Activated naive CD4-positive, alpha-beta T cell treated with anti-CD3 and anti-CD28 coated beads, Interleukin-2, amount 10 ng/mL, durations not matched to agents 7 days and 5 days (primary cell): ENCODE measurements around the gene MAPRE3.

Experiments
- CTCF ChIA-PET: fragments of 350-600 bp; sonication (Branson Sonifier 250); formaldehyde crosslinking; loops from one replicate; lab custom pipeline; 2021; ENCODE audit warnings: antibody characterized with exemption; lab: Charles Lee
- DNase-seq: peaks from one replicate; pipeline ENCODE4 v3.0.0-alpha.2; 2020
- H3K27ac Mint-ChIP-seq: one replicate; pipeline ENCODE4 v1.8.0; 2021; ENCODE audit warnings: mild to moderate bottlenecking, moderate library complexity, mixed read lengths
- H3K27me3 Mint-ChIP-seq: one replicate; pipeline ENCODE4 v1.8.0; 2021; ENCODE audit warnings: mild to moderate bottlenecking, mixed read lengths
- H3K36me3 Mint-ChIP-seq: one replicate; pipeline ENCODE4 v1.8.0; 2021; ENCODE audit warnings: mixed read lengths
- H3K4me1 Mint-ChIP-seq: one replicate; pipeline ENCODE4 v1.8.0; 2021; ENCODE audit warnings: mixed read lengths
- H3K4me3 Mint-ChIP-seq: one replicate; pipeline ENCODE4 v1.8.0; 2021; ENCODE audit warnings: mild to moderate bottlenecking, moderate library complexity, mixed read lengths
- H3K9me3 Mint-ChIP-seq: one replicate; pipeline ENCODE4 v1.8.0; 2021; ENCODE audit warnings: mixed read lengths

MAPRE3 gene

DNA sequence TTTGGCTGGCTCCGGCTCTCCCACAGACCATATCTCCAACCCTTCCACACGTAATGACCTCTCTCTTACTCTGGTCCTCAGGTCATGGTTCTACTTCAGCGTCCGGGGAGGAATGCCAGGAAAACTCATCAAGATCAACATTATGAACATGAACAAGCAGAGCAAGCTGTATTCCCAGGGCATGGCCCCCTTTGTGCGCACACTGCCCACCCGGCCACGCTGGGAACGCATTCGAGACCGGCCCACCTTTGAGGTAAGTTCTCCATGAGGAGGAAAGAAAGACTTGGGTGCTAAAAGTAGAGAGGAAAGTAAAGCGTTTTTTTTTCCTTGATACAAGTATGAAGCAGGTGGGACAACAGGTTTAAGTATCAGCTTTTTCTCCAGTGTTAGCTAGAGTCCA lies 82.9 kb downstream of the MAPRE3 start:
- DNase-seq: no peak
- CTCF ChIA-PET: no interaction called here
- H3K36me3 Mint-ChIP-seq: peaks cover 26% of the 10 kb centered on the region
- H3K27ac Mint-ChIP-seq: no peak overlapping the region
- peak overlapping the region; percentile 10 for H3K4me3 Mint-ChIP-seq
- peaks cover 26% of the 10 kb centered on the region for H3K4me1 Mint-ChIP-seq
- peaks cover 2% of the 10 kb centered on the region for H3K9me3 Mint-ChIP-seq
- H3K27me3 Mint-ChIP-seq: peaks cover 13% of the 10 kb centered on the region

DNA sequence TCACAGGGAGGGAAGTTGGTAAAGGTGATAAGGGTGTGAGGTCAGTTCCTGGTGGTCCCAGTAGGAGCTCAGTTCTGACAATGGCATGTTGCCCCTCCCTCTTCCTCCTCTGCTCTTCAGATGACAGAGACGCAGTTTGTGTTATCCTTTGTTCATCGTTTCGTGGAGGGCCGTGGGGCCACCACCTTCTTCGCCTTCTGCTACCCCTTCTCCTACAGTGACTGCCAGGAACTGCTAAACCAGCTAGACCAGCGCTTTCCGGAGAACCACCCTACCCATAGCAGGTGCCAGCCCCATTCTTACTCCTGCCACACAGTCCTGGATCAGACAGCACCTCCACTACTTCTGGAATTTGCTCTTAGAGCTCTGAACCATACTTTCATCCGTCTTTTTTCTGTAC lies 83.3 kb downstream of the MAPRE3 start:
- Mint-ChIP-seq H3K36me3 (peaks cover 26% of the 10 kb centered on the region), H3K4me3 (no peak overlapping the region), H3K4me1 (peaks cover 26% of the 10 kb centered on the region), H3K9me3 (peaks cover 2% of the 10 kb centered on the region), H3K27ac (peak overlapping the region; percentile 5), H3K27me3 (peaks cover 13% of the 10 kb centered on the region)
- CTCF ChIA-PET: no interaction called here
- DNase-seq: no peak

DNA sequence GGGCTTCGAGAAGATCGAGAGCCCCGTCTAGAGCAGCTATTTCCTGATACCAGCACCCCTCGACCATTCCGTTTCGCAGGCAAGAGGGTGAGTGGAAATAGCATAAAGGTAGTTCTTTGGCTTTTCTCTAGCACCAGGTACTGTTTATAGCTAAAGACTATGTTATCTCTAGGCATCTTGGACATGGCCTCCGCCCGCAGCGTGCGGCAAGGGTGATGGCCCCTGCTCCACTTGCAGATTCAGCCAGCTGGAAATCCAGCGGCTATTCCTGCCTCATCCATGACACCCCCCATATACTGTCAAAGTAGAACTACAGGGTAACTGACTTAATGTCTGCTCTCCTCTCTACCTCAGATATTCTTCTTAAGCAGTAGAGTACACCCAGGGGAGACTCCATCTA lies 84.3 kb downstream of the MAPRE3 start:
- Mint-ChIP-seq H3K36me3 (peaks cover 28% of the 10 kb centered on the region), H3K4me3 (no peak overlapping the region), H3K27ac (no peak overlapping the region), H3K27me3 (peaks cover 13% of the 10 kb centered on the region), H3K4me1 (peaks cover 19% of the 10 kb centered on the region), H3K9me3 (peaks cover 2% of the 10 kb centered on the region)
- DNase-seq: no peak
- CTCF ChIA-PET: no interaction called here

- H3K4me1 Mint-ChIP-seq: peaks cover 9% of the 10 kb centered on the region
- DNase-seq: no peak
- peaks cover 22% of the 10 kb centered on the region for H3K36me3 Mint-ChIP-seq
- no peak overlapping the region for H3K27ac Mint-ChIP-seq
- H3K4me3 Mint-ChIP-seq: no peak overlapping the region
- CTCF ChIA-PET: no interaction called here
- no peaks in the 10 kb centered on the region for H3K27me3 Mint-ChIP-seq
- no peaks in the 10 kb centered on the region for H3K9me3 Mint-ChIP-seq
Measured at GRCh38 chr2:27057184-27057583, 86.7 kb downstream of the MAPRE3 start.

DNA sequence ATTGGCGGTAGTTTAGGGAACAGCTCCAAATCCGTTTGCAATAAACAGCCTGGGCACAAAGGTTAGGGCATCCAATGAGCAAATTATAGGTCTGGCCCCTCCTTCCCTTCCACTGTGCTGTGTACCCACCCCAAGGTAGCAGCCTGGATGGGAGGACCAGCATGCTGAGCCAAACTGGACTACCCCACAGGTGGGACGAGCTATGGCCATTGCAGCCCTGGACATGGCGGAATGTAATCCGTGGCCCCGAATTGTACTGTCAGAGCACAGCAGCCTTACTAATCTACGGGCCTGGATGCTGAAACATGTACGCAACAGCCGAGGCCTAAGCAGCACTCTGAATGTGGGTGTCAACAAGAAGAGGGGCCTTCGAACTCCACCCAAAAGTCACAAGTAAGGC lies 87.8 kb downstream of the MAPRE3 start:
- Mint-ChIP-seq H3K27me3 (no peaks in the 10 kb centered on the region), H3K9me3 (no peaks in the 10 kb centered on the region), H3K27ac (no peak overlapping the region), H3K36me3 (peaks cover 29% of the 10 kb centered on the region), H3K4me1 (peaks cover under 1% of the 10 kb centered on the region), H3K4me3 (no peak overlapping the region)
- DNase-seq: no peak
- CTCF ChIA-PET: interaction anchor here (0.9 kb wide), 1 partner anchor 11 kb away, joined by 3 read pairs; no protein-coding TSS in a partner anchor

DNA sequence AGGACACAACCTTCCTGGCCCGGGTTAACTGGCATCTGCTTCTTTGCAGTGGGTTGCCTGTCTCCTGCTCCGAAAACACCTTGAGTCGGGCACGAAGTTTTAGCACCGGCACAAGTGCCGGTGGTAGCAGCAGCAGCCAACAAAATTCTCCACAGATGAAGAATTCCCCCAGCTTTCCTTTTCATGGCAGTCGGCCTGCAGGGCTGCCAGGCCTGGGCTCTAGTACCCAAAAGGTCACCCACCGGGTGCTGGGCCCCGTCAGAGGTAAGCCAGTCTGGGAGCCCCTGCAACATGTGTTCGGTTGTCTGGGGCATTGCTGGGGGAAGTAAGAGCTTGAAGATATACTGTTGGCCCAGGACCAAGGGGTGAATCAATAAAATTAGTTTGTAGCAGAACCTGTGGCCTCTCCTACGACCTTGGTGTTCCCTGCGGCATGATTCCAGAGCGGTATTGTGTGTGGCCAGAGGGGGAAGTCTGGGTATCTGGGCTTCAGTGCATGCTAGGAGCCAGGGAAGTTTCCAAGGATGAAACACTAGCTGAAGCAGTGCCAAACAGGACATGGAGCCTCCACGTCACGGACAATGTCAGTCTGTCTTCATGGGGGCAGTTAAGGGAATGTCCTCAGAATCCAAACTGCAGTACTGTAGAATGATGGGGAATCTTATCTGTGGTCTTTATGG lies 88.8 kb downstream of the MAPRE3 start:
- no peaks in the 10 kb centered on the region for H3K27me3 Mint-ChIP-seq
- CTCF ChIA-PET: interaction anchor here (1.4 kb wide), 1 partner anchor 243 kb away, joined by 3 read pairs; no protein-coding TSS in a partner anchor
- DNase-seq: no peak
- no peak overlapping the region for H3K27ac Mint-ChIP-seq
- H3K36me3 Mint-ChIP-seq: peaks cover 24% of the 10 kb centered on the region
- no peaks in the 10 kb centered on the region for H3K4me1 Mint-ChIP-seq
- no peaks in the 10 kb centered on the region for H3K9me3 Mint-ChIP-seq
- no peak overlapping the region for H3K4me3 Mint-ChIP-seq

DNA sequence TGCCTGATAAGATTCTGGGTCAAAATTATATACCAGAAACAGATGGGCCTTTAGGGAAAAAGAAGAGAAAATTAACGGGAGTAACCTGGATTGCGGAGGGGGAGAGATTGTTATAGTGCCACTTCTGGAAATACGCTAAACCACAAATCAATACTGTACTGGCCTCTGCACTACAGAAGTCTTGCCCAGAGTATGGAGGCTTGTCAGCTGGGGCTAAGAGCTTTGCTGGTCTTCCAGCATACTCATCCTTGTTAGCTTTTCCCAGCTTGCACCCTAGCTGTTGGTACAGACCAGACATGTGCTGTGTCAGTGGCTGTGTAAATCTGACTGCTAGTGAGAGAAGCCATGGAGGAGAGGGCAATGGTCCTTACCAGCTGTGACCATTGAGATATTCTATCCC lies 89.9 kb downstream of the MAPRE3 start:
- peaks cover 23% of the 10 kb centered on the region for H3K36me3 Mint-ChIP-seq
- no peaks in the 10 kb centered on the region for H3K27me3 Mint-ChIP-seq
- DNase-seq: no peak
- no peaks in the 10 kb centered on the region for H3K9me3 Mint-ChIP-seq
- H3K4me3 Mint-ChIP-seq: no peak overlapping the region
- no peaks in the 10 kb centered on the region for H3K4me1 Mint-ChIP-seq
- CTCF ChIA-PET: interaction anchor here (0.6 kb wide), 1 partner anchor 44 kb away, joined by 3 read pairs; no protein-coding TSS in a partner anchor
- H3K27ac Mint-ChIP-seq: no peak overlapping the region

GRCh38 chr2:27065128-27065527 lies 94.7 kb downstream of the MAPRE3 start:
- H3K9me3 Mint-ChIP-seq: no peaks in the 10 kb centered on the region
- no peak overlapping the region for H3K27ac Mint-ChIP-seq

GRCh38 chr2:27067385-27067784 lies 96.9 kb downstream of the MAPRE3 start:
- Mint-ChIP-seq H3K27me3 (no peaks in the 10 kb centered on the region), H3K36me3 (peaks cover 56% of the 10 kb centered on the region), H3K4me3 (no peak overlapping the region), H3K9me3 (no peaks in the 10 kb centered on the region), H3K27ac (peak overlapping the region; percentile 55), H3K4me1 (peaks cover 45% of the 10 kb centered on the region)
- no peak for DNase-seq
- CTCF ChIA-PET: no interaction called here

More at GRCh38 chr2:27065128-27065527, 94.7 kb downstream of the MAPRE3 start:
- DNase-seq: no peak
- CTCF ChIA-PET: no interaction called here
- Mint-ChIP-seq H3K4me3 (no peak overlapping the region), H3K4me1 (peaks cover 33% of the 10 kb centered on the region), H3K36me3 (peaks cover 50% of the 10 kb centered on the region), H3K27me3 (no peaks in the 10 kb centered on the region)

DNA sequence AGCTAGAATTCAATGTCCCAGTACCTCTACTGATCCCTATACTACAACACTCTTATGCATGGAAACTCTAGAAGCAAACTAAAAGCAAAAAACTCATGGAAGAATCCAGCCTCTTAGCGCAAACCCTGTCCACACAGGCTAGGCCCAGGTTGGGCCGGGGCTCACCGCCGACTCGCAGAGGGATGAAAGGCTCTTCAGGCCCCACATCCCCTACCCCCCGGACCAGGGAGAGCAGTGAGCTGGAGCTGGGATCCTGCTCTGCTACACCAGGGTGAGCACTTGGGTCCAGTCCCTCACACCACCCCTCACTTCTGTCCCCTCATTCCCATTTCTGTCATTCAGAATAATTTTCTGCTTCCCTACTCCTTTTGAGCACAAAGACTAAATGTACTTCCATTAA lies 99.0 kb downstream of the MAPRE3 start:
- H3K9me3 Mint-ChIP-seq: no peaks in the 10 kb centered on the region
- H3K27me3 Mint-ChIP-seq: no peaks in the 10 kb centered on the region
- no peak overlapping the region for H3K27ac Mint-ChIP-seq
- H3K4me1 Mint-ChIP-seq: peaks cover 62% of the 10 kb centered on the region
- no peak for DNase-seq
- H3K36me3 Mint-ChIP-seq: peaks cover 49% of the 10 kb centered on the region
- peak overlapping the region; percentile 99 for H3K4me3 Mint-ChIP-seq
- CTCF ChIA-PET: interaction anchor here (0.8 kb wide), 1 partner anchor 11 kb away, joined by 3 read pairs; no protein-coding TSS in a partner anchor

- peaks cover 46% of the 10 kb centered on the region for H3K36me3 Mint-ChIP-seq
- H3K4me3 Mint-ChIP-seq: peak overlapping the region; percentile 99
- peaks cover 68% of the 10 kb centered on the region for H3K4me1 Mint-ChIP-seq
- H3K27ac Mint-ChIP-seq: peak overlapping the region; percentile 98
- H3K27me3 Mint-ChIP-seq: no peaks in the 10 kb centered on the region
- DNase-seq: no peak
- CTCF ChIA-PET: no interaction called here
- no peaks in the 10 kb centered on the region for H3K9me3 Mint-ChIP-seq
Measured at GRCh38 chr2:27069961-27070618, 99.7 kb downstream of the MAPRE3 start.

DNA sequence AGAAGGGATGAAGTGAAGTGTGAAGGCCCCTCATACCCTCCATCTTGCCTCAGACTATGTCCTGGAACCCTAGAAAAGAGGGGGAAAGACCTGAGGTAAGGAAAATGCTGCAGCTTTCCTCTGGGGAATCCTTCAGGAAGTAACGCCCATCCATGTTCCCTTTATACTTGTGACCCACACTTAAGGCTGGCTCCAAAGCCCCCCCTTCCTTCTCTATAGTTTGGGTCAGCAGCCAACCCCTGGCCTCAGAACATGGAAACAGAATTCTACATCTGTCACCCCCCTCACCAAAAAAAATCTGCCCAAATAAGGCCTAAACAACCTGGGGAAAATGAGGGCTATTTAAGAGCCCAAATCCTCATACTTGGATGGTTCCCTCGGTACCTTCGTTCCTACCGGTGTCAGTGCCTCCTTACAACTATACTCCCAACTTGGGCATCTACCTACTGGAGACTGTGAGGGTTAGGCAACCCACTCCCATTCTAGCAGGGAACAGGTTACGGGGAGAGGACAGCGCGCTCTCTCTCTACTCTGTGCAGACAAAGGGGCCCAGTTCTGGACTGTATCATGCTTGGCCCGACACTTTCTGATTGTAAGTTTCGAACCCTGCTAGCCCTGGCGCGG lies 100.3 kb downstream of the MAPRE3 start:
- no peak for DNase-seq
- CTCF ChIA-PET: interaction anchor here (1.0 to 1.6 kb wide), 3 partner anchors 10 to 109 kb away, joined by 3 to 6 read pairs (median 5); partner anchors contain the start of gene AGBL5
- H3K4me1 Mint-ChIP-seq: peaks cover 71% of the 10 kb centered on the region
- H3K9me3 Mint-ChIP-seq: no peaks in the 10 kb centered on the region
- H3K4me3 Mint-ChIP-seq: peak overlapping the region; percentile 99
- H3K27me3 Mint-ChIP-seq: no peaks in the 10 kb centered on the region
- peak overlapping the region; percentile 98 for H3K27ac Mint-ChIP-seq
- H3K36me3 Mint-ChIP-seq: peaks cover 40% of the 10 kb centered on the region

GRCh38 chr2:27071277-27071989 lies 101.0 kb downstream of the MAPRE3 start, which contains the start of gene OST4:
Gene OST4, minus strand, starts transcription at chr2:27071654.
- H3K9me3 Mint-ChIP-seq: no peaks in the 10 kb centered on the region
- H3K27me3 Mint-ChIP-seq: peaks cover 4% of the 10 kb centered on the region
- H3K36me3 Mint-ChIP-seq: peaks cover 36% of the 10 kb centered on the region
- peak within 1 kb of the TSS; percentile 99 for H3K4me3 Mint-ChIP-seq
- DNase-seq: peak; percentile 93
- CTCF ChIA-PET: interaction anchor here (1.0 to 1.6 kb wide), 3 partner anchors 10 to 110 kb away, joined by 3 to 6 read pairs (median 5); partner anchors contain the start of gene AGBL5
- H3K27ac Mint-ChIP-seq: peak within 1 kb of the TSS; percentile 98
- peaks cover 74% of the 10 kb centered on the region for H3K4me1 Mint-ChIP-seq
